OCI-LY3 (cell line): ENCODE results near the gene EPB41L4A.

Experiments
- H2AFZ ChIP-seq: fragments of 200-600, 300-600 bp; shearing (Covaris generic); 2 replicates; pipeline ENCODE4 v1.6.0; 2014; ENCODE audit warnings: antibody characterized with exemption, low read depth, low read length
- H3K27ac ChIP-seq: fragments of 200-600, 300-600 bp; sonication (generic); 2 replicates; pipeline ENCODE4 v1.5.1; 2014; ENCODE audit warnings: mild to moderate bottlenecking, low read length, moderate library complexity, mixed read lengths
- H3K27me3 ChIP-seq: fragments of 200-600, 300-600 bp; sonication (generic); 2 replicates; pipeline ENCODE4 v1.6.1; 2014; ENCODE audit warnings: low read depth, low read length, mixed read lengths
- H3K36me3 ChIP-seq: fragments of 200-600, 300-600 bp; sonication (generic); replicated peaks from 2 replicates; pipeline ENCODE3; 2014; ENCODE audit warnings: low read depth, low read length, mixed read lengths
- H3K4me1 ChIP-seq: fragments of 300-600, 200-600 bp; sonication (generic); 2 replicates; pipeline ENCODE4 v1.6.1; 2014; ENCODE audit warnings: low read length, mixed read lengths
- H3K4me2 ChIP-seq: fragments of 200-600, 300-600 bp; sonication (generic); 2 replicates; pipeline ENCODE4 v1.6.1; 2014; ENCODE audit warnings: low read length, mixed read lengths
- H3K4me3 ChIP-seq: fragments of 300-600, 200-600 bp; sonication (generic); 2 replicates; pipeline ENCODE4 v1.5.1; 2014; ENCODE audit warnings: antibody characterized with exemption, mild to moderate bottlenecking, low read length, moderate library complexity
- H3K79me2 ChIP-seq: fragments of 300-600, 200-600 bp; shearing (Covaris generic); 2 replicates; pipeline ENCODE4 v1.6.1; 2014; ENCODE audit warnings: mild to moderate bottlenecking, low read length, mixed read lengths
- H3K9ac ChIP-seq: fragments of 300-600, 200-600 bp; shearing (Covaris generic); 2 replicates; pipeline ENCODE4 v1.6.0; 2014; ENCODE audit warnings: mild to moderate bottlenecking, low read length, moderate library complexity
- H3K9me3 ChIP-seq: fragments of 200-600, 300-600 bp; shearing (Covaris generic); 2 replicates; pipeline ENCODE4 v1.6.1; 2014; ENCODE audit warnings: low read length, mixed read lengths; ENCODE audit not compliant: insufficient read depth
- H4K20me1 ChIP-seq: fragments of 200-600, 300-600 bp; sonication (generic); 2 replicates; pipeline ENCODE4 v1.6.1; 2016; ENCODE audit warnings: low read length, mixed read lengths; ENCODE audit not compliant: insufficient read depth
- EZH2phosphoT487 ChIP-seq: fragments of 200-600 bp; shearing (Covaris generic); IDR thresholded peaks from 2 replicates; pipeline ENCODE4 v1.6.1; 2018; ENCODE audit warnings: antibody characterized with exemption, mixed run types, low read depth
- TF ChIP-seq, protein P1 (sequence below): fragments of 200-600, 300-600 bp; sonication (generic); IDR thresholded peaks from 2 replicates; pipeline ENCODE4 v1.5.1; 2014; ENCODE audit warnings: antibody characterized with exemption, low read length, low read depth

The EPB41L4A gene

DNA sequence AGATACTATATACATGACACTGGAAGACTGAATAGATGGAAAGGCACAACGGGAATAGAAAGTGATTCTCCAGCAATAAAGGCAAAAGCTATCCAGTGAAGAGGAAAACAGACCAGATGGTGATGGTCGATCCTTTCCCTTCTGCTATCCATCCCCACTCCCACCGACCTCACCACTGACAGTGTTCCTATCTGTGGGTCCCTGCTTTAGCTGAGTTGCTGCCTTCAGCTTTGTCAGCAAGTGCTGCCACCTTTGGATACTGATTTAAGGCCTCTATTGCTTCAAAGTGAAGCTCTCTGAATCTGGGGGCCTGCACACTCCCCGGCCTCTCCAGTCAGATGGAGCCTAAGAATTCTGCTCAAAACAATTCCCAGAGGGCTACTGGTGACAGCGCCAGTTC lies 32.3 kb downstream of the EPB41L4A start:
- Histone ChIP-seq H3K9ac (no peak overlapping the region), H4K20me1 (no peaks in the 10 kb centered on the region), H3K36me3 (no peaks in the 10 kb centered on the region), H3K27ac (no peak overlapping the region), H3K4me2 (no peak overlapping the region), H3K4me1 (peaks cover 15% of the 10 kb centered on the region), H3K4me3 (no peak overlapping the region), H3K27me3 (no peaks in the 10 kb centered on the region), H3K79me2 (no peaks in the 10 kb centered on the region), H3K9me3 (no peaks in the 10 kb centered on the region), H2AFZ (no peak overlapping the region)
- no peak for TF ChIP-seq EZH2phosphoT487
- TF ChIP-seq, protein P1, sequence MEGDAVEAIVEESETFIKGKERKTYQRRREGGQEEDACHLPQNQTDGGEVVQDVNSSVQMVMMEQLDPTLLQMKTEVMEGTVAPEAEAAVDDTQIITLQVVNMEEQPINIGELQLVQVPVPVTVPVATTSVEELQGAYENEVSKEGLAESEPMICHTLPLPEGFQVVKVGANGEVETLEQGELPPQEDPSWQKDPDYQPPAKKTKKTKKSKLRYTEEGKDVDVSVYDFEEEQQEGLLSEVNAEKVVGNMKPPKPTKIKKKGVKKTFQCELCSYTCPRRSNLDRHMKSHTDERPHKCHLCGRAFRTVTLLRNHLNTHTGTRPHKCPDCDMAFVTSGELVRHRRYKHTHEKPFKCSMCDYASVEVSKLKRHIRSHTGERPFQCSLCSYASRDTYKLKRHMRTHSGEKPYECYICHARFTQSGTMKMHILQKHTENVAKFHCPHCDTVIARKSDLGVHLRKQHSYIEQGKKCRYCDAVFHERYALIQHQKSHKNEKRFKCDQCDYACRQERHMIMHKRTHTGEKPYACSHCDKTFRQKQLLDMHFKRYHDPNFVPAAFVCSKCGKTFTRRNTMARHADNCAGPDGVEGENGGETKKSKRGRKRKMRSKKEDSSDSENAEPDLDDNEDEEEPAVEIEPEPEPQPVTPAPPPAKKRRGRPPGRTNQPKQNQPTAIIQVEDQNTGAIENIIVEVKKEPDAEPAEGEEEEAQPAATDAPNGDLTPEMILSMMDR, result no peak

DNA sequence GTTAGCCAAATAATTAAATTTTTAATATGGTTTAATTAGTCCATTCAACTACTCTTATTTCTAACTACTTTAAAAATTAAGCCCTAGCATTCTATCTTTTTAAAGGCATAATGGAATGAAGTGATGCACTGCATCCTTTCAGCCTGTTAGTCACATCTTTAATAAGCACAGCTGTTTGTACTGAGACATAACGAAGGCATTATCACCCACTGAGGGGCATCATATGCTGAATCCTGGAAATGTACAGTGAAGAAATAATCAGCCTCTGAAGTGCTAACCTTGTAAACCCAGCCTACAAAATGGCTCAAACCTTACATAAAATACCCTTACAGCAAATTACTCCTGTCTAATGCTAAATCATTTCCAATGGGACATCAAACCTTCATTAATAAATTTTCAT lies 33.1 kb downstream of the EPB41L4A start:
- no peaks in the 10 kb centered on the region for H3K9me3 ChIP-seq
- no peak overlapping the region for H3K4me3 ChIP-seq
- no peak overlapping the region for H3K9ac ChIP-seq
- peaks cover 15% of the 10 kb centered on the region for H3K4me1 ChIP-seq
- no peak overlapping the region for H2AFZ ChIP-seq
- no peak overlapping the region for H3K27ac ChIP-seq
- H3K4me2 ChIP-seq, result peak overlapping the region; percentile 38
- no peak for TF ChIP-seq EZH2phosphoT487
- TF ChIP-seq, protein P1, result no peak
- H3K79me2 ChIP-seq, result no peaks in the 10 kb centered on the region
- no peaks in the 10 kb centered on the region for H4K20me1 ChIP-seq
- H3K36me3 ChIP-seq, result no peaks in the 10 kb centered on the region
- H3K27me3 ChIP-seq, result no peaks in the 10 kb centered on the region

DNA sequence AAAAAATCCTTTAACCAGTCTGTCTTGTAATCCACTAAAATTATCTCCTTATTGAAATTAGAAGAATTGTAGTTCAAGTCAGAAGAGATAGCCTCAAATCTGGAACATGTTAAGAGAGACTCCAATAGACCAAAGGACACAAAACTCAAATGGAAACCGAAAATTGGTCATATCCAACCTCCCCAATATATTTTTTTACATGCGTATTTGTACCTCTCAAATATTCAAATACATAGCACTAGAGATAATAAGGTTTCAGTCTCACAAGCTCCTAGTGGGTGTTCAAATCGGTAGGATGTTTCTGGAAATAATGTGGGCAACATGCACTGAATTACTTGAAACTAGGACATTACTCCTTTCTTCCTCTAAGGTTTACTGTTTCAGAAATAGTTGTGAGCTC lies 33.5 kb downstream of the EPB41L4A start:
- Histone ChIP-seq H3K4me1 (peaks cover 15% of the 10 kb centered on the region), H3K27me3 (no peaks in the 10 kb centered on the region), H2AFZ (no peak overlapping the region), H3K4me2 (peak overlapping the region; percentile 38), H3K9ac (no peak overlapping the region), H4K20me1 (no peaks in the 10 kb centered on the region), H3K4me3 (no peak overlapping the region), H3K36me3 (no peaks in the 10 kb centered on the region), H3K79me2 (no peaks in the 10 kb centered on the region), H3K9me3 (no peaks in the 10 kb centered on the region), H3K27ac (no peak overlapping the region)
- TF ChIP-seq EZH2phosphoT487, result no peak
- TF ChIP-seq, protein P1, result no peak

DNA sequence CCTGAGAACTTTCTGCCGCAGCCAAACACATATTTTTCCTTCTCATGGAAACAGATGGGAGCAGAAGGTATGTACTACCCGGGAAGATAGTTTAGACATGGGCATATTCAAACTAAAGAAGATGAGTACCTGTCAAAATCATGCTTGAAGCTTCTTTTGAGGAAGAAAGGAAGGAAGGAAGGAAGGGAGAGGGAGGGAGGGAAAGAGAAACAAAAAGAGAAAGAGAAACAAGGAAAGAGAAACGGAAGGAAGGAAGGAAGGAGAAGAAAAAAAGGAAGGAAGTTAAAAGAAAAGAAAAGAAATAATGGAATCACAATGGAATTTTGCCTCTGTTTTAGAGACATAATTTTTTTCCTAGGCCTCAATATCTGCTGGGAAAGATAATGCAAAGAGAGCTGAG lies 34.6 kb downstream of the EPB41L4A start:
- TF ChIP-seq, protein P1, result no peak
- TF ChIP-seq EZH2phosphoT487, result no peak
- Histone ChIP-seq H3K27ac (no peak overlapping the region), H3K27me3 (no peaks in the 10 kb centered on the region), H3K9ac (no peak overlapping the region), H3K79me2 (no peaks in the 10 kb centered on the region), H3K4me2 (no peak overlapping the region), H2AFZ (no peak overlapping the region), H3K4me3 (no peak overlapping the region), H4K20me1 (no peaks in the 10 kb centered on the region), H3K36me3 (no peaks in the 10 kb centered on the region), H3K4me1 (peaks cover 21% of the 10 kb centered on the region), H3K9me3 (no peaks in the 10 kb centered on the region)
